BLaER1 treated with 17β-estradiol and CSF1 and Interleukin-3, amounts not matched to agents 10 nM and 100 nM (cell line): Measurements from ENCODE around the gene RAP1A.

Experiments used
- H3K27ac ChIP-seq, 11 experiments: shearing (Covaris generic); formaldehyde crosslinking; 2 replicates each; pipeline ENCODE4 v1.8.1; 2022
- H3K27me3 ChIP-seq, 11 experiments: shearing (Covaris generic); formaldehyde crosslinking; 2 replicates each; pipeline ENCODE4 v1.8.1; 2022
- H3K36me3 ChIP-seq, 11 experiments: shearing (Covaris generic); formaldehyde crosslinking; 2 replicates each; pipeline ENCODE4 v1.8.1; 2022
- H3K4me1 ChIP-seq, 10 experiments: shearing (Covaris generic); formaldehyde crosslinking; 2 replicates each; pipeline ENCODE4 v1.8.1; 2022
- H3K4me2 ChIP-seq, 11 experiments: shearing (Covaris generic); formaldehyde crosslinking; 2 replicates each; pipeline ENCODE4 v1.8.1; 2022
- H3K4me3 ChIP-seq, 10 experiments: shearing (Covaris generic); formaldehyde crosslinking; 2 replicates each; pipeline ENCODE4 v1.8.1; 2022
- H3K9ac ChIP-seq, 11 experiments: shearing (Covaris generic); formaldehyde crosslinking; 2 replicates each; pipeline ENCODE4 v1.8.1; 2022
- H3K9me3 ChIP-seq, 11 experiments: shearing (Covaris generic); formaldehyde crosslinking; replicated peaks in 1 of 11; 2 replicates each; pipeline ENCODE4 v1.8.1; 2022
- H4K20me1 ChIP-seq, 11 experiments: shearing (Covaris generic); formaldehyde crosslinking; 2 replicates each; pipeline ENCODE4 v1.8.1; 2022
- Cebpa-rat ChIP-seq, 11 experiments: shearing (Covaris generic); IDR thresholded peaks; 2 replicates each; pipeline ENCODE4 v1.8.1; 2022

RAP1A gene

DNA sequence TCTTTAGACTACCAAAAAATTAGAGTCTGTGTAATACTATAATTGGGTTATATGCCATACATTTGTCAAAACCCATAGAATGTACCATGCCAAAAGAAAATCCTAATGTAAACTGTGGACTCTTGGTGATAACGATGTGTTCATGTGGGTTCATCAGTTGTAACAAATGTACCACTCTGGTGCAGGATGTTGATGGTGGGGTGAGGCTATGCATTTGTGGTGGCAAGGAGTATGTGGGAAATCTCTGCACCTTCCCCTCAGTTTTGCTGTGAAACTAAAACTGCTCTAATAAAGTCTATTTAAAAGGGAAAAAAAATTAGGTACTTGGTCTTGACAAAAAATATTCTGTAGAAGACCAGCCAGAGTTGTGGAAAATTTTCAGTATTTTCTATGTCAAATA, 76.2 kb downstream of the RAP1A start:
- H3K9me3 ChIP-seq = no peaks in the 10 kb centered on the region; a peak in 1 of 22 replicates
- no peak for TF ChIP-seq Cebpa-rat (IDR thresholded peaks at IDR 0.05)
- H3K9ac ChIP-seq = no peak overlapping the region
- H3K36me3 ChIP-seq = peaks cover 66 to 99% (median 91%) of the 10 kb centered on the region in 11 experiments
- no peak overlapping the region for H3K27ac ChIP-seq
- peaks cover 0 to 92% (median 7%) of the 10 kb centered on the region in 11 experiments; a peak in 7 of 22 replicates for H4K20me1 ChIP-seq
- peak overlapping the region in 2 of 11 experiments; percentile 8 to 11; a peak in 4 of 22 replicates for H3K4me2 ChIP-seq
- H3K4me3 ChIP-seq = no peak overlapping the region
- H3K4me1 ChIP-seq = peaks cover 7 to 14% (median 10%) of the 10 kb centered on the region in 10 experiments; a peak in 15 of 20 replicates
- no peaks in the 10 kb centered on the region for H3K27me3 ChIP-seq

GRCh38 chr1:111696330-111696729, 76.7 kb downstream of the RAP1A start:
- TF ChIP-seq Cebpa-rat (IDR thresholded peaks at IDR 0.05) = no peak

DNA sequence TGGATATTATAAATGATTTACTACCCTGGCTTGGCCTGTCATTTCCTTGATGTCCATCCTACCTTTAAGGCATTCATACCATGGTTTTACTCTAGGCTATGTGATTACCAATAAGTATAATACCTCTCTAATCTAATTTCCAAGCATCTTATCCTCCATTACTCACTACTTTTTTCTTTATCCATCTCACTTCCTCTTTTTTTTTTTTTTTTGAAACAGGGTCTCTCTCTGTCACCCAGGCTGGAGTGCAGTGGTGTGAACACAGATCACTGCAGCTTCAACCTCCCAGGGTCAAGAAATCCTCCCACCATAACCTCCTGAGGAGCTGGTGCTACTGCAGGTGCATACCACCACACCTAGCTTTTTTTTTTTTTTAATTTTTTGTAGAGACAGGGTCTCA, 79.7 kb downstream of the RAP1A start:
- no peaks in the 10 kb centered on the region for H3K27me3 ChIP-seq
- H3K27ac ChIP-seq = no peak overlapping the region
- TF ChIP-seq Cebpa-rat (IDR thresholded peaks at IDR 0.05) = no peak
- H3K9me3 ChIP-seq = no peaks in the 10 kb centered on the region
- peaks cover 75 to 99% (median 93%) of the 10 kb centered on the region in 11 experiments for H3K36me3 ChIP-seq
- peaks cover 7 to 12% (median 10%) of the 10 kb centered on the region in 10 experiments; a peak in 15 of 20 replicates for H3K4me1 ChIP-seq
- H3K9ac ChIP-seq = no peak overlapping the region
- no peak overlapping the region for H3K4me2 ChIP-seq
- H3K4me3 ChIP-seq = no peak overlapping the region
- peaks cover 0 to 86% (median 0%) of the 10 kb centered on the region in 11 experiments; a peak in 4 of 22 replicates for H4K20me1 ChIP-seq

More at GRCh38 chr1:111696330-111696729, 76.7 kb downstream of the RAP1A start:
- H3K36me3 ChIP-seq = peaks cover 68 to 99% (median 93%) of the 10 kb centered on the region in 11 experiments
- no peaks in the 10 kb centered on the region for H3K9me3 ChIP-seq
- peaks cover 0 to 92% (median 7%) of the 10 kb centered on the region in 11 experiments; a peak in 7 of 22 replicates for H4K20me1 ChIP-seq
- H3K27ac ChIP-seq = no peak overlapping the region
- H3K9ac ChIP-seq = no peak overlapping the region
- H3K4me3 ChIP-seq = no peak overlapping the region
- H3K4me2 ChIP-seq = peak overlapping the region in 4 of 11 experiments; percentile 8 to 39 (median 19); a peak in 6 of 22 replicates
- H3K27me3 ChIP-seq = no peaks in the 10 kb centered on the region
- H3K4me1 ChIP-seq = peaks cover 7 to 14% (median 10%) of the 10 kb centered on the region in 10 experiments; a peak in 15 of 20 replicates

DNA sequence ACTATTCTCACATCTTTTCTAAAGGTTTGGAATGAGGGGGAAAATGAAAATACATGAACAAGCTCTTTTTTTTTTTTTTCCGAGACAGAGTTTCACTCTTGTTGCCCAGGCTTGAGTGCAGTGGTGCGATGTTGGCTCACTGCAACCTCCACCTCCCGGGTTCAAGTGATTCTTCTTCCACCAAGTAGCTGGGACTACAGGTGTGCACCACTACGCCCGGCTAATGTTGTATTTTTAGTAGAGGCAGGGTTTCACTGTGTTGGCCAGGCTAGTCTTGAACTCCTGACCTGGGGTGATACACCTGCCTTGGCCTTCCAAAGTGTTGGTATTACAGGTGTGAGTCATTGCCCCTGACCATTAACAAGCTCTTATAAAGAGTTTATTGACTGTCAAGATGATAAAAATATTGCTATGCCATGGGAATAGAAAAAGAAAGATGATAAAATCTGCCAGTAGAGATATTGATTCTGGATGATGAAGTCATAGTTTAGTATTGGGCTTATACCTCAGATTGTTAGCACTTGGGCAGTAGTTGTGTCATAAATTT, 83.0 kb downstream of the RAP1A start:
- Histone ChIP-seq H3K36me3 (peaks cover 88 to 100% (median 97%) of the 10 kb centered on the region in 11 experiments), H3K4me3 (no peak overlapping the region), H3K4me2 (no peak overlapping the region), H3K9ac (no peak overlapping the region), H3K9me3 (no peaks in the 10 kb centered on the region), H3K27ac (no peak overlapping the region), H3K27me3 (no peaks in the 10 kb centered on the region), H3K4me1 (no peaks in the 10 kb centered on the region), H4K20me1 (peaks cover 0 to 65% (median 0%) of the 10 kb centered on the region in 11 experiments; a peak in 4 of 22 replicates)
- no peak for TF ChIP-seq Cebpa-rat (IDR thresholded peaks at IDR 0.05)

- Histone ChIP-seq H4K20me1 (peaks cover 0 to 54% (median 0%) of the 10 kb centered on the region in 11 experiments; a peak in 4 of 22 replicates), H3K4me3 (no peak overlapping the region), H3K9me3 (no peaks in the 10 kb centered on the region), H3K9ac (no peak overlapping the region), H3K36me3 (peaks cover 88 to 100% (median 96%) of the 10 kb centered on the region in 11 experiments), H3K4me2 (no peak overlapping the region), H3K27me3 (no peaks in the 10 kb centered on the region), H3K4me1 (no peaks in the 10 kb centered on the region), H3K27ac (no peak overlapping the region)
- TF ChIP-seq Cebpa-rat (IDR thresholded peaks at IDR 0.05) = no peak
Measured at GRCh38 chr1:111704240-111704639, 84.7 kb downstream of the RAP1A start.

DNA sequence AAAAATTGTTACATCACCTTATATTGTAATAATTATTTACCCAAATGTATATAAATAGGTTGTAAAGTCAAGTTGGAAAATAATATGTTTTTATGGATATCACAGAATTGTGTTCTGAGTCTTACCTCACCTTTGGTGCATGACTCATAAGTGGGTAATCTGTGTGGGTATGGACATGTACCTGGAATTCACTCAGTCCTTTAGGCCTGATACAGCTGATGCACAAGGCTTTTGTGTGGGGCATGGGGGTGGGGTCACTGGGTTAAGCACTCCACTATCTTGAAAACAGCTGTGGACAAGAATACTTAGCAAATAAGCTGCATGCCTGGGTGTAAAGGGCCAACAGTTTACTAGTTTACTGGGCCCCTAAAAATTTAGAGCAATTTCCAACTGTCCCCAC, 85.2 kb downstream of the RAP1A start:
- peaks cover 87 to 100% (median 95%) of the 10 kb centered on the region in 11 experiments for H3K36me3 ChIP-seq
- H3K9ac ChIP-seq = no peak overlapping the region
- H3K4me3 ChIP-seq = no peak overlapping the region
- H3K4me2 ChIP-seq = no peak overlapping the region
- H3K27ac ChIP-seq = no peak overlapping the region
- TF ChIP-seq Cebpa-rat (IDR thresholded peaks at IDR 0.05) = no peak
- H4K20me1 ChIP-seq = peaks cover 0 to 52% (median 0%) of the 10 kb centered on the region in 11 experiments; a peak in 4 of 22 replicates
- H3K27me3 ChIP-seq = no peaks in the 10 kb centered on the region
- H3K4me1 ChIP-seq = no peaks in the 10 kb centered on the region
- H3K9me3 ChIP-seq = no peaks in the 10 kb centered on the region

DNA sequence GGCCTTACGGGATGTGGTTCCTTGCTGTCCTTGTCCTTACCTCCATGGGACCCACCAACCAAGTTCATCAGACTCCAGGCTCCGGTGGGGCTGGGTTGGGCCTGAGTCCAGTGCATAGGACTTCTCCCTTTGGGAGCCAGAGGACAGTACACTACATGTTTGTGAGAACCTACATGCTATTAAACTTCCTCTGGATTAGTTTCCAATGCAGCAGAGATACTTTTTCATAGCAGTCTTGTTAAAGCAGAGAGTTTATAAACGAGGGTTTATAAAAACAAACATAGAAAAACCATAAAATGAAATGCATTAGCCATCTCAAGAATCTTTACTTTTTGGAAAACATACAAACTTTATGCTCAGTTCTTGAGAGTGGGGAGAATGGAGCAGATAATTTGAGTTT, 86.3 kb downstream of the RAP1A start:
- no peak for TF ChIP-seq Cebpa-rat (IDR thresholded peaks at IDR 0.05)
- H4K20me1 ChIP-seq = peaks cover 0 to 52% (median 0%) of the 10 kb centered on the region in 11 experiments; a peak in 4 of 22 replicates
- H3K9ac ChIP-seq = no peak overlapping the region
- H3K27me3 ChIP-seq = no peaks in the 10 kb centered on the region
- no peak overlapping the region for H3K4me3 ChIP-seq
- no peaks in the 10 kb centered on the region for H3K9me3 ChIP-seq
- H3K4me2 ChIP-seq = no peak overlapping the region
- peaks cover 81 to 100% (median 93%) of the 10 kb centered on the region in 11 experiments for H3K36me3 ChIP-seq
- H3K4me1 ChIP-seq = no peaks in the 10 kb centered on the region
- no peak overlapping the region for H3K27ac ChIP-seq

DNA sequence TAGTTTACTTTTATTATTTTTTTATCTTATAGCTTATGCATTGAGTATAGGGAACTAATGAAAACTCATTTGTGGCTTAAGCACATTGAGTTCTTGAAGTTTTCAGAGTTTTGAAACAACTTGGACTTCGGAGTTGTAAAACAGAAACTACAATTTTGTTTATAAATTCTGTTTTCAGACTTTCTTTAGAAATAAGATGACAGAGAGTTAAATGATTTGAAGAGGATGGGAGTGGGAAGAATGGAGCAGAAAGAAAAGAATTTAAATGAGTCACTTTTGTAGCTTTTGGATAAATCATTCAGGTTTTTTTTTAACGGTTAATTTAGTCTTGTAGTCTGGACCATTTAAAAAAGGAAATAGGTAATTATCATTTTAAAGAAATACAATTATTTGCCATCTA, 87.3 kb downstream of the RAP1A start:
- Histone ChIP-seq H3K27me3 (no peaks in the 10 kb centered on the region), H4K20me1 (peaks cover 0 to 50% (median 0%) of the 10 kb centered on the region in 11 experiments; a peak in 4 of 22 replicates), H3K9ac (no peak overlapping the region), H3K4me1 (no peaks in the 10 kb centered on the region), H3K9me3 (no peaks in the 10 kb centered on the region), H3K4me3 (no peak overlapping the region), H3K27ac (no peak overlapping the region), H3K36me3 (peaks cover 72 to 100% (median 90%) of the 10 kb centered on the region in 11 experiments), H3K4me2 (no peak overlapping the region)
- TF ChIP-seq Cebpa-rat (IDR thresholded peaks at IDR 0.05) = no peak

DNA sequence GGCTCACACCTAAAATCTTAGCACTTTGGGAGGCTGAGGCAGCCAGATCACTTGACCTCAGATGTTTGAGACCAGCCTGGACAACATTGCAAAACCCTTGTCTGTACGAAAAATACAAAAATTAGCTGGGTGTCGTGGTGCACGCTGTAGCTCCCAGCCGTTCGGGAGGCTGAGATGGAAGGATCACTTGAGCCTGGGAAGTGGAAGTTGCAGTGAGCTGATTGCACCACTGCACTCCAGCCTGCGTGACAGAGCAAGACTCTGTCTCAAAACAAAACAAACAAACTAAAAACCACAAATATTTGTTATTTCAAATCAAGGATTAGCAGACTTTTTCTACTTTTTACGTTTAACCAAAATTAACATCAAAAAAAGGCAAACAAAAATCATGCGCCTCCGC, 88.3 kb downstream of the RAP1A start:
- Histone ChIP-seq H3K27me3 (no peaks in the 10 kb centered on the region), H4K20me1 (peaks cover 0 to 44% (median 0%) of the 10 kb centered on the region in 11 experiments; a peak in 4 of 22 replicates), H3K4me2 (no peak overlapping the region), H3K4me3 (no peak overlapping the region), H3K4me1 (no peaks in the 10 kb centered on the region), H3K36me3 (peaks cover 65 to 96% (median 86%) of the 10 kb centered on the region in 11 experiments), H3K9me3 (no peaks in the 10 kb centered on the region), H3K9ac (no peak overlapping the region), H3K27ac (no peak overlapping the region)
- no peak for TF ChIP-seq Cebpa-rat (IDR thresholded peaks at IDR 0.05)
